ENCODE results near the gene TM4SF1.

Gene TM4SF1

DNA sequence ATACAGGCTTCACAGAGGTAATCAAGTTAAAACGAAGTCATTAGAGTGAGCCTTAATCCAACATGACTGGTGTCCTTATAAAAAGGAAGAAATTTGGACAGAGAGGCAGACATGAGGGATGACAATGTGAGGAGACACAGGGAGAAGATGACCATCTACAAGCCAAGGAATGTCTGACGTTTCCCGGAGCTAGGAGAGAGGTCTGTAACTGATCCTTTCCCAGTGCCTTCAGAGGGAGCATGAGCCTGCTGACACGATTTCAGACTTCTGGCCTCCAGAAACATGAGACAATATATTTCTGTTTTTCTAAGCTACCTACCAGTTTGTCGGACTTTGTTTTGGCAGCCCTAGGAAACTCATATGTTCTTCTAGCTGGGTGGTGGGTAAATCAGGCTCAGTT is 15.1 kb downstream of the TM4SF1 start:
- TF ChIP-seq CSDC2 (CRISPR knock-in tag; IDR thresholded peaks at IDR 0.05) (no peak), RARB (CRISPR knock-in tag; IDR thresholded peaks at IDR 0.05) (no peak), ZNF565 (CRISPR knock-in tag; conservative IDR thresholded peaks at IDR 0.05; ENCODE audit: low read depth) (no peak), TCF4 (CRISPR knock-in tag; IDR thresholded peaks at IDR 0.05; ENCODE audit: borderline replicate concordance) (no peak), TOX (CRISPR knock-in tag; IDR thresholded peaks at IDR 0.05; ENCODE audit: borderline replicate concordance) (no peak), ZFP3 (CRISPR knock-in tag; IDR thresholded peaks at IDR 0.05) (no peak), ESRRG (CRISPR knock-in tag; IDR thresholded peaks at IDR 0.05) (no peak), ZC3H10 (CRISPR knock-in tag; IDR thresholded peaks at IDR 0.05) (no peak), SNAI2 (CRISPR knock-in tag; IDR thresholded peaks at IDR 0.05) (no peak), BACH2 (CRISPR knock-in tag; IDR thresholded peaks at IDR 0.05; ENCODE audit: borderline replicate concordance) (no peak), ZFP30 (CRISPR knock-in tag; IDR thresholded peaks at IDR 0.05) (no peak)
- TF ChIP-seq, protein P1, sequence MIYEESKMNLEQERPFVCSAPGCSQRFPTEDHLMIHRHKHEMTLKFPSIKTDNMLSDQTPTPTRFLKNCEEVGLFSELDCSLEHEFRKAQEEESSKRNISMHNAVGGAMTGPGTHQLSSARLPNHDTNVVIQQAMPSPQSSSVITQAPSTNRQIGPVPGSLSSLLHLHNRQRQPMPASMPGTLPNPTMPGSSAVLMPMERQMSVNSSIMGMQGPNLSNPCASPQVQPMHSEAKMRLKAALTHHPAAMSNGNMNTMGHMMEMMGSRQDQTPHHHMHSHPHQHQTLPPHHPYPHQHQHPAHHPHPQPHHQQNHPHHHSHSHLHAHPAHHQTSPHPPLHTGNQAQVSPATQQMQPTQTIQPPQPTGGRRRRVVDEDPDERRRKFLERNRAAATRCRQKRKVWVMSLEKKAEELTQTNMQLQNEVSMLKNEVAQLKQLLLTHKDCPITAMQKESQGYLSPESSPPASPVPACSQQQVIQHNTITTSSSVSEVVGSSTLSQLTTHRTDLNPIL (CRISPR knock-in tag; IDR thresholded peaks at IDR 0.05; ENCODE audit: low read depth): no peak
- TF ChIP-seq, protein P2, sequence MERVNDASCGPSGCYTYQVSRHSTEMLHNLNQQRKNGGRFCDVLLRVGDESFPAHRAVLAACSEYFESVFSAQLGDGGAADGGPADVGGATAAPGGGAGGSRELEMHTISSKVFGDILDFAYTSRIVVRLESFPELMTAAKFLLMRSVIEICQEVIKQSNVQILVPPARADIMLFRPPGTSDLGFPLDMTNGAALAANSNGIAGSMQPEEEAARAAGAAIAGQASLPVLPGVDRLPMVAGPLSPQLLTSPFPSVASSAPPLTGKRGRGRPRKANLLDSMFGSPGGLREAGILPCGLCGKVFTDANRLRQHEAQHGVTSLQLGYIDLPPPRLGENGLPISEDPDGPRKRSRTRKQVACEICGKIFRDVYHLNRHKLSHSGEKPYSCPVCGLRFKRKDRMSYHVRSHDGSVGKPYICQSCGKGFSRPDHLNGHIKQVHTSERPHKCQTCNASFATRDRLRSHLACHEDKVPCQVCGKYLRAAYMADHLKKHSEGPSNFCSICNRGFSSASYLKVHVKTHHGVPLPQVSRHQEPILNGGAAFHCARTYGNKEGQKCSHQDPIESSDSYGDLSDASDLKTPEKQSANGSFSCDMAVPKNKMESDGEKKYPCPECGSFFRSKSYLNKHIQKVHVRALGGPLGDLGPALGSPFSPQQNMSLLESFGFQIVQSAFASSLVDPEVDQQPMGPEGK (CRISPR knock-in tag; IDR thresholded peaks at IDR 0.05; ENCODE audit: borderline replicate concordance): no peak
- no peak for ATAC-seq

GRCh38 chr3:149356630-149357029 is 20.8 kb downstream of the TM4SF1 start:
- no peak for ATAC-seq
- TF ChIP-seq, protein P2 (CRISPR knock-in tag; IDR thresholded peaks at IDR 0.05; ENCODE audit: borderline replicate concordance): no peak
- TF ChIP-seq ESRRG (CRISPR knock-in tag; IDR thresholded peaks at IDR 0.05): no peak
- TF ChIP-seq, protein P1 (CRISPR knock-in tag; IDR thresholded peaks at IDR 0.05; ENCODE audit: low read depth): no peak
- no peak for TF ChIP-seq RARB (CRISPR knock-in tag; IDR thresholded peaks at IDR 0.05)
- TF ChIP-seq ISL1 (CRISPR knock-in tag; IDR thresholded peaks at IDR 0.05): no peak
- TF ChIP-seq POU6F1 (CRISPR knock-in tag; IDR thresholded peaks at IDR 0.05; ENCODE audit: borderline replicate concordance, low read depth): no peak
- no peak for TF ChIP-seq GLIS3 (CRISPR knock-in tag; IDR thresholded peaks at IDR 0.05)
- no peak for TF ChIP-seq TCF4 (CRISPR knock-in tag; IDR thresholded peaks at IDR 0.05; ENCODE audit: borderline replicate concordance)
- TF ChIP-seq BACH2 (CRISPR knock-in tag; IDR thresholded peaks at IDR 0.05; ENCODE audit: borderline replicate concordance): no peak
- no peak for TF ChIP-seq TSHZ2 (CRISPR knock-in tag; IDR thresholded peaks at IDR 0.05)
- TF ChIP-seq PPARA (CRISPR knock-in tag; IDR thresholded peaks at IDR 0.05; ENCODE audit: borderline replicate concordance): no peak

DNA sequence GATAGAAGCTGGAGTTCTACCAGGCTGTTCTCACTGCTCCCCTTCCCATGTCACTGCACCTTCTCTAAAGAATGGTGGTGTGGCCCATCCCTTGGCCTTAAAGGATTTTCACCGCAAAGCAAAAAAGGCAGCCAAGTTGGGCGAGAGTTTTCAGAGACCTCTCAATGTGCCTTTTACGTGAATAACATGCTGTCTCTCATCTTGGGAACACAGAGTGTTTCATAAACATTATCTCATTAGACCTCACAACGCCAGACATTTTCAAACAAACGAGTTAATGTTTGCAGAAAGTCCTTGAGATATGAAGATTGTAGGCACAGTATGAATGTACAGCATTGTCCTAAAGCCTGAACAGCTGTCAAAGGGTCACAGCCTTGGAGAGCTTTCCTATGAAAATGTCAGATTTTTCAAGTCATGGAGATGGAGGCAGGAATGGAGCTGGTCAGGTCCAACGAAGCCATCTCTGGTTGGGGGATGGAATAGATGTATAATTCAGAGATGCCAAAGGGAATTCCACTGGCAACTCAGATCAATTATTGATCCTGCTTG is 21.3 kb downstream of the TM4SF1 start:
- TF ChIP-seq, protein P2 (CRISPR knock-in tag; IDR thresholded peaks at IDR 0.05; ENCODE audit: borderline replicate concordance): no peak
- no peak for ATAC-seq
